HG03575 (cell line): ENCODE data around the gene VGLL4.
"Not testable (repeated sequence)": the region's sequence is repeated elsewhere in the genome, so short reads cannot be mapped to it uniquely, and the experiment has no call there.

Experiments used
- ATAC-seq: cut with Tn5 transposase; IDR thresholded peaks from one replicate; pipeline ENCODE4 v1.9.1; 2021; ENCODE audit not compliant: unreplicated experiment, insufficient number of reproducible peaks, low FRiP score; ENCODE audit errors: extremely low read depth

Gene VGLL4

GRCh38 chr3:11643605-11644087 is at the start of gene VGLL4:
Gene VGLL4 (minus strand): TSS chr3:11643915. CDS start chr3:11643518, 397 bp downstream.
- ATAC-seq = no peak

- ATAC-seq = no peak
These were observed 48.8 kb upstream of the VGLL4 start for GRCh38 chr3:11692532-11692813.

GRCh38 chr3:11691767-11692531 is 48.2 kb upstream of the VGLL4 start:
- no peak for ATAC-seq

GRCh38 chr3:11690863-11691766 is 47.4 kb upstream of the VGLL4 start:
- no peak for ATAC-seq

- ATAC-seq = no peak
These were observed 46.0 kb upstream of the VGLL4 start for GRCh38 chr3:11689749-11690148.

GRCh38 chr3:11684980-11685379 is 41.3 kb upstream of the VGLL4 start:
- not testable (repeated sequence) for ATAC-seq

- no peak for ATAC-seq
These were observed 36.8 kb upstream of the VGLL4 start for GRCh38 chr3:11680509-11680908.

GRCh38 chr3:11679964-11680363 is 36.2 kb upstream of the VGLL4 start:
- ATAC-seq = no peak

- ATAC-seq = no peak
These were observed 28.6 kb upstream of the VGLL4 start for GRCh38 chr3:11672363-11672762.

GRCh38 chr3:11671648-11672100 is 28.0 kb upstream of the VGLL4 start:
- ATAC-seq = no peak

- no peak for ATAC-seq
These were observed 24.8 kb upstream of the VGLL4 start for GRCh38 chr3:11668243-11669235.

GRCh38 chr3:11665331-11665730 is 21.6 kb upstream of the VGLL4 start:
- ATAC-seq = no peak

GRCh38 chr3:11662392-11662990 is 18.8 kb upstream of the VGLL4 start:
- no peak for ATAC-seq

- ATAC-seq = no peak
These were observed 18.1 kb upstream of the VGLL4 start for GRCh38 chr3:11661827-11662226.

GRCh38 chr3:11661052-11661656 is 17.4 kb upstream of the VGLL4 start:
- no peak for ATAC-seq

- no peak for ATAC-seq
These were observed 16.5 kb upstream of the VGLL4 start for GRCh38 chr3:11660242-11660641.

GRCh38 chr3:11658180-11658579 is 14.5 kb upstream of the VGLL4 start:
- ATAC-seq = no peak
